Measurements from ENCODE around the gene MSTN. TPM values are rescaled to one million over a fixed set of nuclear protein-coding genes. Genes with fewer than 3 reads are reported as not detected.

MSTN gene
- total and polyA plus RNA-seq, 11 donors = 0.01 to 1.1 (median 0.14) TPM; not detected in 5

DNA sequence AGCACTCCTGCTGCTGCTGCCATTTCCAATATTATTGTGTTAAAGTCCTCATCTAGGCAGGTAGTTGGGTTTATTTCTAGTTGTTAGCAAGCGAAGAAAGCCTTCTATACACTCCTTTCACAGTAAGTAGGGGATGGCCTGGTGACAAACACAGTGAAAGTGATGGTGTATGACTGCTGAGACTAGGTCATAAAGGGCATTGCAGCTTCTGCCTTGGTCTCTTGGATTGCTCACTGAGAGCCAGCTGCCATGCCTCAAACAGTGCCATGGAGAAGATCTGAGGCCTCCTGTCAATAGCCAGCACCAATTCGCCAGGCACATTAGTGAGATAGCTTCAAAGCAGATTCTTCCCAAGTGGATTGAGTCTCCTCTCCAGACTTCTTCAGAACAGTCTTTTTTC is 27.6 kb upstream of the MSTN start:
- H3K36me3 ChIP-seq = no peaks in the 10 kb centered on the region
- no peak for TF ChIP-seq POLR2A (IDR thresholded peaks at IDR 0.05)
- H3K4me1 ChIP-seq = no peaks in the 10 kb centered on the region
- no peaks in the 10 kb centered on the region for H3K27me3 ChIP-seq
- H3K4me3 ChIP-seq = no peak overlapping the region
- H3K9me3 ChIP-seq = no peaks in the 10 kb centered on the region
- no peak for ATAC-seq
- no peak overlapping the region for H3K27ac ChIP-seq
- DNase-seq = no peak
- intact Hi-C loops (cut with DNase I) = loop anchor here in 4 of 10 donors (2.0 to 10.0 kb wide), 5 partner anchors 65 to 187 kb away; a partner anchor contains a TSS
- WGBS, 4 donors = 88 to 98% (median 95%) methylated on average over 2 of the region's 2 CpGs

DNA sequence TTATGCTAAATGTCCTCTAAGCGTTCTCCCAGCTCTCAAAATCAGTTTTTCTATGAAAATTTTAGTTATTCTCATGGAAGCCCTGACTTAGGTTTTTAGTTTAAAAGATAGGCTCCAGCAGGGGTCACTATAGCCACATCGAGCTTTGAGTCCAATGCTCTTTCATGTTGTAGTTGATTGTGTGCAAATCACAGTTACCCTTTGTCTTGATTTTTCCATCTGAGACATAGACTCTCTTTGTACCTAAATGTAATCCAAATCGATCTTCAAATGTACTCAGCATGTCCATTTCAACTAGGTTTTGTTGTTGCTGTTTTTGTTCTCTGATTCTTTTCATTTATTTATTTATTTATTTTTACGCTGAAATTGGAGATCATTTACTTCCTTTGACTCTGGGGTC is 26.4 kb upstream of the MSTN start:
- peak in 3 of 4 donors; percentile 39 to 78 (median 59) for ATAC-seq

DNA sequence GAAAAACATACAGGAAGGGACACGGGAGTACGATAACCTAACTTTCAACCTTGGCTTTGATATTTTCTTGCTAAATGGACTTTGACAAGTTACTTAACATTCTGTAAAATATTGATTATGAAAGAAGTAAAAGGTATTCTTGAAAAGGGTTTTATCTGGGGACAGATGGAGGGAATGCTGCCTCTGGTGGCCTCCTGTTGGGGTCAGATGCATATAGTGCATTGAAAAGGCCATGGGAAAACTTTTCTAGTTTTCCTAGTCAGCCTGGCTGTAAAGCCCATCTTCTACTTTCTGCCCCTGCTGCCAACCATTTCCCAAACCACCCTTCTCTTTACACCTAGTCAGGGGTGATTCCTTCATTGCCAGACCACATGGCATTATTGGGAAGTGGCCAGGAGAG is 22.2 kb upstream of the MSTN start:
- Histone ChIP-seq H3K9me3 (no peaks in the 10 kb centered on the region), H3K27me3 (no peaks in the 10 kb centered on the region), H3K36me3 (no peaks in the 10 kb centered on the region), H3K4me3 (no peak overlapping the region), H3K27ac (no peak overlapping the region), H3K4me1 (no peaks in the 10 kb centered on the region)
- intact Hi-C loops (cut with DNase I) = loop anchor here in 9 of 10 donors (5.0 to 10.0 kb wide), 13 partner anchors 98 to 723 kb away; a partner anchor contains a TSS
- ATAC-seq = no peak
- DNase-seq = no peak
- 49 to 98% (median 63%) methylated on average over 2 of the region's 2 CpGs for WGBS, 4 donors
- TF ChIP-seq, protein P1, sequence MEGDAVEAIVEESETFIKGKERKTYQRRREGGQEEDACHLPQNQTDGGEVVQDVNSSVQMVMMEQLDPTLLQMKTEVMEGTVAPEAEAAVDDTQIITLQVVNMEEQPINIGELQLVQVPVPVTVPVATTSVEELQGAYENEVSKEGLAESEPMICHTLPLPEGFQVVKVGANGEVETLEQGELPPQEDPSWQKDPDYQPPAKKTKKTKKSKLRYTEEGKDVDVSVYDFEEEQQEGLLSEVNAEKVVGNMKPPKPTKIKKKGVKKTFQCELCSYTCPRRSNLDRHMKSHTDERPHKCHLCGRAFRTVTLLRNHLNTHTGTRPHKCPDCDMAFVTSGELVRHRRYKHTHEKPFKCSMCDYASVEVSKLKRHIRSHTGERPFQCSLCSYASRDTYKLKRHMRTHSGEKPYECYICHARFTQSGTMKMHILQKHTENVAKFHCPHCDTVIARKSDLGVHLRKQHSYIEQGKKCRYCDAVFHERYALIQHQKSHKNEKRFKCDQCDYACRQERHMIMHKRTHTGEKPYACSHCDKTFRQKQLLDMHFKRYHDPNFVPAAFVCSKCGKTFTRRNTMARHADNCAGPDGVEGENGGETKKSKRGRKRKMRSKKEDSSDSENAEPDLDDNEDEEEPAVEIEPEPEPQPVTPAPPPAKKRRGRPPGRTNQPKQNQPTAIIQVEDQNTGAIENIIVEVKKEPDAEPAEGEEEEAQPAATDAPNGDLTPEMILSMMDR (IDR thresholded peaks at IDR 0.05) = no peak
- TF ChIP-seq POLR2A (IDR thresholded peaks at IDR 0.05) = no peak

More for the DNA sequence above, 26.4 kb upstream of the MSTN start:
- no peak for TF ChIP-seq POLR2A (IDR thresholded peaks at IDR 0.05)
- TF ChIP-seq, protein P1 (IDR thresholded peaks at IDR 0.05) = peak; percentile 58 to 89 (median 74)
- intact Hi-C loops (cut with DNase I) = loop anchor here (1.0 to 10.0 kb wide), 18 partner anchors 92 to 718 kb away; a partner anchor contains a TSS
- Histone ChIP-seq H3K36me3 (no peaks in the 10 kb centered on the region), H3K4me3 (no peak overlapping the region), H3K27me3 (no peaks in the 10 kb centered on the region), H3K4me1 (no peaks in the 10 kb centered on the region), H3K9me3 (no peaks in the 10 kb centered on the region), H3K27ac (no peak overlapping the region)
- peak in 3 of 5 donors; percentile 34 to 44 (median 36) for DNase-seq
- 4 to 27% (median 10%) methylated on average over 4 of the region's 4 CpGs for WGBS, 4 donors

DNA sequence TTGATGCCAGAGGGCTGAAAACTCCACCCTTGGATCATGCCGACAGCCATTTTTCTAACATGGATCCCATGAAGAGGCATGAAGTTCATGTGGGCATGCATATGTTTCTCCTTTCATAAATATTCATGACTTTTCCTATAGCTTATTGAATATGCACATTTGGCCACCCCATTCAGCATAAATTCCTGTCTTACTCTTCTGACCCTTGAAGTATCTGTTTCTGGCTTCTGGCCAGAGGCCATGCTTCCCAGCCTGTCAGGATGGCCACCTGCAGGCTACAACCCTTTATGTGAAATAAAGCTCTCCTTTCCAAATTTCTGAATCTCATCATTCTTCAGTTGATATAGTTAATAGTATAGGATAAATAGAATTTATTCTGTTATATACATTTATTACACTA is 19.6 kb upstream of the MSTN start:
- no peak for ATAC-seq
- no peak overlapping the region for H3K4me3 ChIP-seq
- DNase-seq = no peak
- H3K27ac ChIP-seq = no peak overlapping the region
- peaks cover 0 to 12% (median 0%) of the 10 kb centered on the region in 12 donors for H3K9me3 ChIP-seq
- H3K36me3 ChIP-seq = no peaks in the 10 kb centered on the region
- intact Hi-C loops (cut with DNase I) = loop anchor here in 6 of 10 donors (10.0 kb wide), 5 partner anchors 103 to 723 kb away; a partner anchor contains a TSS
- no peak for TF ChIP-seq POLR2A (IDR thresholded peaks at IDR 0.05)
- TF ChIP-seq, protein P1 (IDR thresholded peaks at IDR 0.05) = no peak
- 94 to 98% (median 95%) methylated on average over 1 of the region's 1 CpG for WGBS, 4 donors
- H3K27me3 ChIP-seq = no peaks in the 10 kb centered on the region
- no peaks in the 10 kb centered on the region for H3K4me1 ChIP-seq
